AG09309 (cell line): ENCODE data around the gene CCDC78.
"Not testable (repeated sequence)": the region's sequence is repeated elsewhere in the genome, so short reads cannot be mapped to it uniquely, and the experiment has no call there.

Experiments
- DNase-seq: peaks from one replicate; pipeline ENCODE4 v3.0.0-alpha.2; 2010; ENCODE audit warnings: low read depth
- H3K4me3 ChIP-seq: 2 replicates; pipeline ENCODE4 v1.5.1; 2011; ENCODE audit warnings: mild to moderate bottlenecking, low read depth, low read length, moderate library complexity; ENCODE audit not compliant: control insufficient read depth
- TF ChIP-seq, protein P1 (sequence below): IDR thresholded peaks from 2 replicates; pipeline ENCODE4 v1.5.1; 2011; ENCODE audit warnings: mild to moderate bottlenecking, low read depth, low read length, inconsistent platforms; ENCODE audit not compliant: insufficient read depth, control insufficient read depth; ENCODE audit errors: missing control alignments

Gene CCDC78

DNA sequence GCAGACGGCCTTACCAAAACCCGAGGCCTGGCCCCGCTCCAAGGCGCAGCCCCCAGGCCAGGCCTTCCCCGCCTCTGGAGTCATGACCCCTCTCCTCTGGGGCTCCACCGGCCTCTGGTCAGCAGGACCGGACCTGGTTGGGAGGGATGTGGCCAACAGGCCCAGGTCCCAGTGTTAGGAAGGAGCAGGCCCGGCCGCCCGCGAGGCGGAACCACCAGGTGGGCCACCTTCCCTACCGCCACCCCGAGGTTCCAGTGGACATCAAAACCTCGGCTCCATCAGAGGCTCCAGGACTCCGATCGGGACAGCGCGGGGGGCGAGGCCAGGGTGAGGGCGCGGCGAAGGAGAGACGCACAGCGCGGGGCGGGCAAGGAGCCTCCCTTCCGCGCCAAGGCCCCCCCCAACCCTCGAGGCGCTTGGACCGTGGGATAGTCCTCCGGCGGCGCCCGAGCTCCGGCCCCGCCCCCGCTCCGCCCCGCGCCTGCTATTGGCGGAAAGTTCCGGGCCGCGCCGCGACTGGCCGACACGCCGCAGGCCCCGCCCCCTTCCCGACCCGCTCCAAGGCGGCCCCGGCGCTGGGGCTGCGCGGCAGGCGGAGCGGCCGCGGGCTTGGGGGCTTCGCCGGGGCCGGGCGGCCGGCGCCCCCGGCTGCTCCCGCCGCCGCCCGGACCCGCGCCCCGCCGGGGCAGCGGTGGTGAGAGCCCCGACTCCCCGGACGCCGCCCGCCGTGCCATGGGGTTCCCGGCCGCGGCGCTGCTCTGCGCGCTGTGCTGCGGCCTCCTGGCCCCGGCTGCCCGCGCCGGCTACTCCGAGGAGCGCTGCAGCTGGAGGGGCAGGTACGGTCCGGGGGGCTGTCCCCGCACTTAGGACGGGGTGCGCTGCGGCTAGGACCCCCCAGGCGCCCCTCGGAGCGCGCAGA is 11.4 kb downstream of the CCDC78 start, which contains the start of gene METRN:
TSS of gene METRN (plus strand) at position 561 of the 919 bp plus-strand sequence. CDS start at position 733, 172 bp downstream.
- TF ChIP-seq, protein P1, sequence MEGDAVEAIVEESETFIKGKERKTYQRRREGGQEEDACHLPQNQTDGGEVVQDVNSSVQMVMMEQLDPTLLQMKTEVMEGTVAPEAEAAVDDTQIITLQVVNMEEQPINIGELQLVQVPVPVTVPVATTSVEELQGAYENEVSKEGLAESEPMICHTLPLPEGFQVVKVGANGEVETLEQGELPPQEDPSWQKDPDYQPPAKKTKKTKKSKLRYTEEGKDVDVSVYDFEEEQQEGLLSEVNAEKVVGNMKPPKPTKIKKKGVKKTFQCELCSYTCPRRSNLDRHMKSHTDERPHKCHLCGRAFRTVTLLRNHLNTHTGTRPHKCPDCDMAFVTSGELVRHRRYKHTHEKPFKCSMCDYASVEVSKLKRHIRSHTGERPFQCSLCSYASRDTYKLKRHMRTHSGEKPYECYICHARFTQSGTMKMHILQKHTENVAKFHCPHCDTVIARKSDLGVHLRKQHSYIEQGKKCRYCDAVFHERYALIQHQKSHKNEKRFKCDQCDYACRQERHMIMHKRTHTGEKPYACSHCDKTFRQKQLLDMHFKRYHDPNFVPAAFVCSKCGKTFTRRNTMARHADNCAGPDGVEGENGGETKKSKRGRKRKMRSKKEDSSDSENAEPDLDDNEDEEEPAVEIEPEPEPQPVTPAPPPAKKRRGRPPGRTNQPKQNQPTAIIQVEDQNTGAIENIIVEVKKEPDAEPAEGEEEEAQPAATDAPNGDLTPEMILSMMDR: no peak
- DNase-seq: no peak
- peak within 1 kb of the TSS; percentile 54 for H3K4me3 ChIP-seq

DNA sequence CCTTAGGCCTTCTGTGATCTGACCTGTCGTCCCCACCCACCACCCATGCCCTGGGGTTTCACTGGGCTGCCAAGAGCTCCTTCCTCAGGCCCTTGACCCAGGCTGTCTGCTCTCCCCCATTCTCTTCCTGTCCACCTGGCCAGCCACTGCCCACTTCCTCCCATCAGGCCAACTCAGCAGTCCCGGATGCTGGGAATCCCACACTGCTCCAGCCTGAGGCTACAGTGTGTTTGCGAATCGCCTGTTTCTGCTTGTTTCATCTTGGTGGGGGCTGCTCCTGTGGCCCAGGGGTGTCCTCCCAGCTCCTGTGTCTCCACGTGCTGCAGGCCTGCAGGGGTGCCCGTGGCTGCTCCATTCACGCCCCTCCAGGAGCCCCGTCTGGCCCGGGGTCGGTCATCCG is 12.2 kb downstream of the CCDC78 start:
- TF ChIP-seq, protein P1: no peak
- H3K4me3 ChIP-seq: no peak overlapping the region

DNA sequence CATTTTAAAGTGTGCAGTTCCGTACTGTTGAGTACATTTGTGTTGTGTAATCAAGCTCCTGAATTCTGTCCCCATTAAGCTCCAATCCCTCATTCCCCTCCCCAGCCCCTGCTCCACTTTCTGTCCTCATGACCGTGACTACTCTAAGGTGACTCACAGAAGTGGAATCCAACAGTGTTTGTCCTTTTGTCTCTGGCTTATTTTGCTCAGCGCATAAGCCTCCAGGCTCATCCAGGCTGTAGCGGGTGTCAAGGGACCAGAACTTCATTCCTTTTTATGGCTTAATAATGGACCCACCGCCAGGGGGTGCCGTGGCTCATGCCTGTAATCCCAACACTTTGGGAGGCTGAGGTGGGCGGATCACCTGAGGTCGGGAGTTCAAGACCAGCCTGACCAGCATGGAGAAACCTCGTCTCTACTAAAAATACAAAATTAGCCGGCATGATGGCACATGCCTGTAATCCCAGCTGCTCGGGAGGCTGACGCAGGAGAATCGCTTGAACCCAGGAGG is 13.4 kb downstream of the CCDC78 start:
- H3K4me3 ChIP-seq: not testable (repeated sequence)
- TF ChIP-seq, protein P1: peak; percentile 61
- DNase-seq: peak; percentile 81

More for the DNA sequence above, 12.2 kb downstream of the CCDC78 start:
- no peak for DNase-seq

DNA sequence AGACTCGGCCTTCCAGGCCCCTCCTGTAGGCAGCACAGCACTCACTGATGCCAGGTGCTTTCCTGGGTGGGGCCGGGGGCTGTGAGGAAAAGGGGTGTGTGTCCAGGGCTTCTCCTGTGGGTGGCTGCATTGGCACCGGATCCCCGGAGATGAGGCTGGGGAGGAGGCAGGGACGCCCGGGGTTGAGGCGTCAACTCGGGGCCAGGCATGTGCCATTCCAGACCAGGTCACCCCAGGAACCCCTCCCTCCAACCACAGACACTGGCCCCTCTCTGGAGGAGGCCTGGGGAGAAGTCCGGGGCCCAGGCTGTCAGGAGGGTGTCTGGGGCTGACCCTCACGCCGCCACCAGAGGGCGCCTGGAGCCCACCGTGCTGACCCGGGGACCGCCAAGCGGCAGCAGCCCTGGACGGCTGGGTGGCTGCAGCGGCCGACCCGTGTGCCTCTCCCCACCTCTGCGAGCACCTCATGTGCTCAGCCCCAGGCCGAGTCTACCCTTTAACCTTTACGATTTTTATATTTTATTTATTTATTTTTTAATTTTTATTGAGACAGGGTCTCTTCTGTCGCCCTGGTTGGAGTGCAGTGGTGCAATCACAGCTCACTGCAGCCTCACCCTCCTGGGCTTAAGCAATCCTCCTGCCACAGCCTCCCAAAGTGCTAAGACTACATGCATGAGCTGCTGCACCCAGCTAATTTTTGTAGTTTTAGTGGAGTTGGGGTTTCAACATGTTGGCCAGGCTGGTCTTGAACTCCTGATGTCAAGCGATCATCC is 14.5 kb downstream of the CCDC78 start:
- DNase-seq: no peak
- no peak overlapping the region for H3K4me3 ChIP-seq

DNA sequence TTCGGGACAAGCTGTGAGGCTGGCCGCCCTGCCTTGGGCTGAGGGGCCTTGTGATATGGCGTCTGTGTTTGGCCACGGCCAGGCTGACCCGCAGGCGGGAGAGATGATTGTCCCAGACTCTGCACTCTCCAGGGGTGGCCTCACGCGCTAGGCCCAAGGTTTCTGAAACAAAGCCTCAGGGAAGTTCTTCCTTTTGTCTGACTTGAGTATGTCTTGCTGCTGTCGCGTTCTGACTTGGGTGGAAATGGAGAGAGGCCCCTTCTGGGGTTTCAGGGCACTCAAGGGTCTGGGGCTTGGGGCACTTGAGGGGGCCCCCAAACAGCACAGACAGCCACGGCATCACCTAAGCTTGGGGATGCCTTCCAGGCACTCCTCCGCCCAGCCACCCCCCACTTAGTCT is 15.2 kb downstream of the CCDC78 start:
- TF ChIP-seq, protein P1: no peak

More for the DNA sequence above, 14.5 kb downstream of the CCDC78 start:
- TF ChIP-seq, protein P1: peak; percentile 86

DNA sequence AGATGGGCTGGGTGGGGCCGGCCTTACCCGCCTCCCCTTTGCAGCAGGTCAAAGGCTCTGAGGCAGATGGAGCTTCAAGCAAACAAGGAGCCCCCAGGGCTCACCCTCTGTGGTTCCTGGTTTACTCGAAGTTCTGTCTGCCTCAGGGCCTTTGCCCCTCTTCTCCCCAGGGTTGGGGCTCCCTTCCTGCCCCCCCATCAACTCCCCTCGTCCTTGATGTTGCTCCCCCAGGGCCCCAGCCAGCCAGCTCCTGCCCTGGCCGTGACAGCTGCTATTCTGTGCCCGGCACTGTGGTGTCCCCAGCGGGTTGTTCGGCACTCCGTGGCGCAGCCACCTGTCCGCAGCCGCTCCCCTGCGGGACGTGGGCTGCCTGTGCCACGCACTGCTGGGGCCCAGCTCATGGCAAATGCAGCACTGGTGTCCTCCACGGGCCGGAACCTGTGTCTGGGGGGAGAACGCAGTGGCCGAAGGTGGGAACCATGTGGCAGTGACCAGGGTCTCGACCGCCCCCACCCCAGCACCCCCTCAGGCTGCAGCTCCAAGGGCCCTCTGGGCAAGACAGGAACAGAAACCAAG is 15.7 kb downstream of the CCDC78 start:
- TF ChIP-seq, protein P1: no peak
- DNase-seq: no peak
- H3K4me3 ChIP-seq: no peak overlapping the region

More for the DNA sequence above, 15.2 kb downstream of the CCDC78 start:
- no peak overlapping the region for H3K4me3 ChIP-seq
- no peak for DNase-seq
